Activated naive CD4-positive, alpha-beta T cell treated with anti-CD3 and anti-CD28 coated beads, Interleukin-2, amount 10 ng/mL, durations not matched to agents 7 days and 5 days (primary cell): ENCODE measurements around the gene SPOPL.

Experiments
- CTCF ChIA-PET: fragments of 350-600 bp; sonication (Branson Sonifier 250); formaldehyde crosslinking; loops from one replicate; lab custom pipeline; 2021; ENCODE audit warnings: antibody characterized with exemption; lab: Charles Lee
- DNase-seq: peaks from one replicate; pipeline ENCODE4 v3.0.0-alpha.2; 2020
- H3K27ac Mint-ChIP-seq: one replicate; pipeline ENCODE4 v1.8.0; 2021; ENCODE audit warnings: mild to moderate bottlenecking, moderate library complexity, mixed read lengths
- H3K27me3 Mint-ChIP-seq: one replicate; pipeline ENCODE4 v1.8.0; 2021; ENCODE audit warnings: mild to moderate bottlenecking, mixed read lengths
- H3K36me3 Mint-ChIP-seq: one replicate; pipeline ENCODE4 v1.8.0; 2021; ENCODE audit warnings: mixed read lengths
- H3K4me1 Mint-ChIP-seq: one replicate; pipeline ENCODE4 v1.8.0; 2021; ENCODE audit warnings: mixed read lengths
- H3K4me3 Mint-ChIP-seq: one replicate; pipeline ENCODE4 v1.8.0; 2021; ENCODE audit warnings: mild to moderate bottlenecking, moderate library complexity, mixed read lengths
- H3K9me3 Mint-ChIP-seq: one replicate; pipeline ENCODE4 v1.8.0; 2021; ENCODE audit warnings: mixed read lengths

SPOPL gene

DNA sequence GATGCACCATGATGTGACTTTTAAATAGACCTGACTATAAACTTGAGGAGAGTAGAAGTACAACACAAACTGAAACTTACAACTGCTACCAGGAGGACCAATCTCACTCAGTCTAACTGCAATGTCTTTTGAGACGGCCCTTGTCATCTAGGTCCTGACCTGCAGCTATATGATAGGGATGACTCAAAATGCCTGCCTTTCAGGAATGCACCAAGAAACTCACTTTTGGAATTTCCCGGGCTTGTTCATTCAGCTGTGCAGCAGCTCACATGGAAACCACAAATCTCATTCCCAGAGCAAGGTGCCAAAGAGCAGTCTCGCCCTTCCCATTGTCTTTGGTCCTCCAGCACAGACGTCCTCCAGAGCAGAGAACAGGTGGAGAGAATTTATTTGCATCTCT is 113.7 kb downstream of the SPOPL start:
- CTCF ChIA-PET: no interaction called here
- no peaks in the 10 kb centered on the region for H3K9me3 Mint-ChIP-seq
- H3K36me3 Mint-ChIP-seq: no peaks in the 10 kb centered on the region
- no peaks in the 10 kb centered on the region for H3K4me1 Mint-ChIP-seq
- H3K4me3 Mint-ChIP-seq: no peak overlapping the region
- DNase-seq: no peak
- H3K27ac Mint-ChIP-seq: no peak overlapping the region
- H3K27me3 Mint-ChIP-seq: peaks cover 4% of the 10 kb centered on the region

DNA sequence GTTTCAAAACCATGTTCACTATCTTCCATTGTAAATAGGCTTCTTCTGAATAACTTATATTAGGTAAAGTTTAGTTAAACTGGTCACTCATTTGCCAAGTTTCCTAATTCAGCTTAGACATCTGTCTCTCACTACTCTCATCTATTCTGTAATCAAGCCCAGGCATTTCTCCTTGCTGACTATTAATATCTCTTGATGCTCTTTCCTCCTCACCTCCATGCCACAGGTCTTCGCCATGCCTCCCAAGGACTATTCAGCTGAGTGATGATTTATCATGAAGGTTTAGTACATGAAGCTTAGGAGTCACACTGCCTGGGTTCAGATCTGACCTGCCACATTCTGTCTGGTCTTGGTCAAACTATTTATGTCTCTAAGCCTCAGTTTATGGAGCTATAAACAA is 115.5 kb downstream of the SPOPL start:
- Mint-ChIP-seq H3K27me3 (peaks cover 4% of the 10 kb centered on the region), H3K4me3 (no peak overlapping the region), H3K27ac (no peak overlapping the region), H3K4me1 (no peaks in the 10 kb centered on the region), H3K36me3 (no peaks in the 10 kb centered on the region), H3K9me3 (no peaks in the 10 kb centered on the region)
- CTCF ChIA-PET: no interaction called here
- DNase-seq: no peak

DNA sequence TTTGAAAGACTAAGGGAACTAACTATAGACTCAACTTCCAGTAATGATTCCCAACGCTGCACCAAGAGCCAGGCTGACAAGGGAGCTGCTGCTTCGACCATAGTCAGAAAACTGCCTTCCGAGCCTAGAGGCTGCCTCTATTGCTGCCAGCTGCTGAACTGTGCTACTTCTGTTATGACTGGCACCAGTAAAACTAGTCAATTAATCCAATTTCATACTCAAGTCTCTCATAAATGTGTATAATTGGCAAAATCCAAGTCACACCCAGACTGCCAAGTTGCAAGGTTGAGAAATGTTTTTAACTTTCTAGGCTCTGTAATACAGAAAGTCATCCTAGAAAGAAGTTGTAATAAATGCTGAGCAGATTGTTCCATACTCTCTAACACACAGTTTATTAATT is 117.4 kb downstream of the SPOPL start:
- CTCF ChIA-PET: no interaction called here

DNA sequence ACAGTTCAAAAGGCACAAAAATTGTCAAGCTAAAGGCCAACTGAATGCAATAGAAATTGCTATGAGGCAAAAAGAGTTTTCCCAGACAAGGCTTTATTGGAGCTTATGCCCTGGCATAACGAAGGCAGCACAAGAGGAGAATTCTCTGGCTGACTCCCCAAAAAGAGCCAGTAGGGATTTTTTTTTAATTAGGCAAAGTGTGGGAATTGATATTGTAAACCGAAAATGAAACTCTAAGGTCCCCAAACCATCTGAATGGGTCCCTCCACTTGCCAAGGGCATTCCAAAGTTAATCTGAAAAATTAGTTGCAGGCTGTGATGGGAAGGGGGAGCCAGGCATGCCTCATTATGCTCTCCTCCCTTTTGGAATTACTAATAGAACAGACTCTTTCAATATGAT is 118.9 kb downstream of the SPOPL start:
- no peaks in the 10 kb centered on the region for H3K27me3 Mint-ChIP-seq
- no peak overlapping the region for H3K27ac Mint-ChIP-seq
- DNase-seq: no peak
- no peaks in the 10 kb centered on the region for H3K9me3 Mint-ChIP-seq
- H3K4me1 Mint-ChIP-seq: no peaks in the 10 kb centered on the region
- H3K4me3 Mint-ChIP-seq: no peak overlapping the region
- CTCF ChIA-PET: no interaction called here
- H3K36me3 Mint-ChIP-seq: no peaks in the 10 kb centered on the region

More for the DNA sequence above, 117.4 kb downstream of the SPOPL start:
- H3K4me1 Mint-ChIP-seq: no peaks in the 10 kb centered on the region
- no peaks in the 10 kb centered on the region for H3K36me3 Mint-ChIP-seq
- H3K27ac Mint-ChIP-seq: no peak overlapping the region
- no peak overlapping the region for H3K4me3 Mint-ChIP-seq
- no peaks in the 10 kb centered on the region for H3K27me3 Mint-ChIP-seq
- no peak for DNase-seq
- no peaks in the 10 kb centered on the region for H3K9me3 Mint-ChIP-seq

- H3K9me3 Mint-ChIP-seq: no peaks in the 10 kb centered on the region
- no peaks in the 10 kb centered on the region for H3K36me3 Mint-ChIP-seq
- no peak for DNase-seq
- CTCF ChIA-PET: no interaction called here
- H3K4me1 Mint-ChIP-seq: no peaks in the 10 kb centered on the region
- H3K27me3 Mint-ChIP-seq: no peaks in the 10 kb centered on the region
- no peak overlapping the region for H3K4me3 Mint-ChIP-seq
- no peak overlapping the region for H3K27ac Mint-ChIP-seq
Measured at GRCh38 chr2:138621139-138621538, 119.6 kb downstream of the SPOPL start.

DNA sequence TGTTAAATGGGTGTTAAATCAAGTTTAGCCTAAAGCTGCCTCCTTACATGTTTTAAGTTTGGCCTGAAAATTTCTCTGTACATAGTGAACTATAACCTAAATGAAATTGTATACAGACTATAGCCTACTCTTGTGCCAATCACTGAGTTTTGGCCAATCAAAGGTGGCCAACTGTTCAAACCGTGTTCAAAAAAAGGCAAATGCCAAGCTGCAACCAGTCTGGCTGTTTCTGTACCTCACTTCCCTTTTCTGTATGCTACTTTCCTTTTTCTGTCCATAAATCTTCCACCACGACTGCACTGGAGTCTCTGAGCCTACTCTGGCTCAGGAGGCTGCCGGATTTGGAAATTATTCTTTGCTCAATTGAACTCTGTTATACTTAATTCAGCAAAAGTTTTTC is 121.0 kb downstream of the SPOPL start:
- Mint-ChIP-seq H3K27me3 (peaks cover 3% of the 10 kb centered on the region), H3K36me3 (no peaks in the 10 kb centered on the region), H3K4me3 (no peak overlapping the region), H3K4me1 (no peaks in the 10 kb centered on the region), H3K9me3 (no peaks in the 10 kb centered on the region), H3K27ac (no peak overlapping the region)
- CTCF ChIA-PET: interaction anchor here (1.1 kb wide), 1 partner anchor 20 kb away, joined by 3 read pairs; no protein-coding TSS in a partner anchor
- no peak for DNase-seq
